Skin epidermis (tissue), 12 donors: ENCODE results near the gene GRIA3.

Experiments
- H3K27ac ChIP-seq, 21 experiments: fragments of 200-600 bp; sonication (generic) in 11 of 21; one replicate each; pipeline ENCODE4 v1.5.0; 2020; ENCODE audit warnings: mild to moderate bottlenecking in 3 of 21, inconsistent platforms in 2 of 21, moderate library complexity in 2 of 21
- H3K4me3 ChIP-seq, 7 experiments: fragments of 200-600 bp; sonication (generic) in 2 of 7; one replicate each; pipeline ENCODE4 v1.5.0; 2020; ENCODE audit warnings: inconsistent platforms in 2 of 7, mild to moderate bottlenecking in 2 of 7, moderate library complexity in 1 of 7

GRIA3 gene

DNA sequence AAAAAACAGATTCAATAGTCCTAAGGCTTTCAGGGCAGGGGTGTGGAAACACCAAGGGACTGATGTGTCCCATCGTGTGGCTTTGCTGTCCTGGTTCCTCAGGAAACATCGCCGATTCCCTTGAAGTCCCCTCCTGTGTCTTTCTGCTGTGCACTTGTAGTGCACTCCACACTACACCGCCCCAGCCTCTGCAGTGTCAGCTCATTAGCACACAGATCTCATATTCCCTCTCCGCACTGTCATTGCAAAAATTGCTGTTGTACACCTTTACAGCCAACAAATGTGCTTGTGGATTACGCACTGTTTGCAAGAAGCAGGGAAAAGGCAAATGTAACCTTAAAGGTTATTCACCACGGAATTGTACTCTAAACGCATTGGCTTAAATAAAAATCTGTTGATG is 5.3 kb downstream of the GRIA3 start:
- H3K27ac ChIP-seq: no peak overlapping the region
- H3K4me3 ChIP-seq: no peak overlapping the region

DNA sequence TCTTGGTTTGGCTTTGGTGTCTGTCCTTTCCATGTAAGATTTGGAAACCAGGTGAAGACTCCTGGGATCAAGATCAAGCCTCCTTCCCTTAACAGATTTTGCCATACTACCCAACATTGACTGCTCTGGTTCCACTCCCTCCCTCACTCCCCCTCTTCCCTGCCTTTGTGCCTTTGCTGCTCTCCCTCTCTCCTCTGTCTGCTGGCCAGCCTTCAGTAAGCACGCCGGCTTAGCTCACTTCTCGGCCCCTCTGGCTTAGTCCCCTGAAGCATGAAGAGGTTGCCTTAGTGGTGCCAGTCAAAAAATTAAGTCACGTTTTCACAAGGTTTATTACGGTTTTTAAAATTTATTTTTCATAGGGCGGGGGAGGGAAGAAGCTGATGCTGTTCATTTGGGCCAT is 6.0 kb downstream of the GRIA3 start:
- Histone ChIP-seq H3K27ac (no peak overlapping the region), H3K4me3 (no peak overlapping the region)

DNA sequence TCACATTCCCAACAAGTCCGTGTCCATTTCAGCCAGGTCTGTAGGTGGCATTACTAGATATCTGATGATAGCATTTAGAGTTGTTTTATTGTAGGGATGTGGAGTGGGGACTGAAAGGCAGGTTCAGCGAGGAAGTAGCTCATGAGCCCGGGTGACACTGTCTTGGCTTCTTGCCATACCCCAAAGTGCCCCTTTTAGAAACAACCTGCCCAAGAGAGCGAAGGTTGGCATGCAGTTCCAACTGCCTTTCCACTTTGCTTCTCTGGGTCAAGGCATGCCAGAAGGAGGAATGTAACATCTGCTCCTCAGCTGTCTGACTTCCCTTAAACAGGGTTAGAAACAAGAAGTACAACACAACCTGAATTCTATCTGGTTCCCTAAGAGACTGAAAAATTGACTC is 9.0 kb downstream of the GRIA3 start:
- H3K27ac ChIP-seq: no peak overlapping the region
- no peak overlapping the region for H3K4me3 ChIP-seq

DNA sequence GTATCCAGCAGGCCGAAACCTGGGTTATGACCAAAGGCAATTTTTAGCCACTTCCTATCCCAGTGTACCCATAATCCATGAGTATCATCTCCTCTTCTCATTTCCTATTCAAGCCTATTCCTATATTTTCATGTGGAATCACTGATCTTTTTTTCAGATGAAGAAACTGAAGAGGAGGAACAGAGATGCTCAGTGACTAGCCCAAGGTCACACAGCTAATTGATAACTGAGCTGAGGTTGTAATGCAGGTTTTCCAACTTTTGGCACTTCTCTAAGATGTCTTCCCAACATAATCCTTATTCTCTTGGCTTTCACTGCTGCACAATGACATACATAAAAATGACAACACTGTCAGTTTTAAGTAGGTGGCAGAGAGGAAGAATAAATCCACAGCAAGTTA is 15.3 kb downstream of the GRIA3 start:
- Histone ChIP-seq H3K4me3 (no peak overlapping the region), H3K27ac (no peak overlapping the region)

DNA sequence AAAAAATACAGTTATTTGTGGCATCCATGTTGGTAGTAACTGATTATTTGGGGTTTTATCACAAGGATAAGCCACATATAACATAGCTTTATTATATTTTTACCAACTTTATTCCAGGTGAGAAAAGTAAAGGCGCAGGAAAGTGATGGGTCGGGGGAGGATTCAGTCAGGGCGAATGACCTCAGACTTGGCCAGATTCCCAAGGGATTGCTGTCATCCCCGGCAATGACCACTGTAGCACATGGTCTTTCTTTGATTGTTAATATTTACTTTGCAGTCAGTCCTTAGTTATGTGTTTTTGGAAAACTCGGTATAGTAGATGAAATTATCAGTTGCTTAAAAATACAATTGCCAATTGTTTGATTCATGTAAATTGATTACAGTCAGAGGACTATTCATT is 17.6 kb downstream of the GRIA3 start:
- H3K4me3 ChIP-seq: no peak overlapping the region

DNA sequence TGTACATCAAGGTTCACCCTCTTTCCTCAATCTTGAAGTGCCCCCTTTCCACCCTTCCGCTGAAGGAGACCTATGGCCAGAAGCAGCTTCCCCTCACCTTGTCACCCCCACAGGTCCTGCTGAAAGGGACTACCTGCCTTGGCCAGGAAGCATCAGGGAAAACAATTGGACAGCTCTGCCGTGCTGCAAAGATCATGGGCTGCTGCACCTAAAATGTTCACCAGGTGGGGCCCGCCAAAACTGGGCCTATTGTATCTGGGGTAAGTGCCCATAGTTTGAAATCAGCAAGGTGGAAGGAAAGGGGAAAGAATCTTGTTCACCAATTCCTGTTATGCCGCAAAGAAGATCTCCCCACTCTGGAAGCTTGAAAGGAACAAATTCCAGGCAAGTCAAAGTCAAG is 18.4 kb downstream of the GRIA3 start:
- Histone ChIP-seq H3K4me3 (no peak overlapping the region), H3K27ac (no peak overlapping the region)

More for the DNA sequence above, 17.6 kb downstream of the GRIA3 start:
- no peak overlapping the region for H3K27ac ChIP-seq

DNA sequence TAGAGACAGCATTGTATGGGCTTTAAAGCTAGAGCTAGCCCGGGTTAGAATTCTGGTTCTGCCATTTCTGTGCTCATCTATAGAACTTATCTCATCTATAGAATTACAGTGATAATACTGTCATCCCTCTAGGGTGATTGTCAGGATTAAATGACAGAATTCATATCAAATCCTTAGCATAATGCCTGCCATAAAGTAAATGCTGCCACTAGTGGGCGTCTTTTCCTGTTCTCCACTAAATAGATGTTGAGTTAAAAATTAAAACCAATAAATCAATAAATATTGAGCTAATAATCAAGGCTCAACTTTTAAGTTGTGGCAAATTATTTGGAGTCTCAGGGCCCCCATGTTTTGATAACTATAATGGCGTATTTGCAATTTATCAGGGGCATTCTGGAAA is 19.7 kb downstream of the GRIA3 start:
- no peak overlapping the region for H3K4me3 ChIP-seq
- H3K27ac ChIP-seq: no peak overlapping the region

DNA sequence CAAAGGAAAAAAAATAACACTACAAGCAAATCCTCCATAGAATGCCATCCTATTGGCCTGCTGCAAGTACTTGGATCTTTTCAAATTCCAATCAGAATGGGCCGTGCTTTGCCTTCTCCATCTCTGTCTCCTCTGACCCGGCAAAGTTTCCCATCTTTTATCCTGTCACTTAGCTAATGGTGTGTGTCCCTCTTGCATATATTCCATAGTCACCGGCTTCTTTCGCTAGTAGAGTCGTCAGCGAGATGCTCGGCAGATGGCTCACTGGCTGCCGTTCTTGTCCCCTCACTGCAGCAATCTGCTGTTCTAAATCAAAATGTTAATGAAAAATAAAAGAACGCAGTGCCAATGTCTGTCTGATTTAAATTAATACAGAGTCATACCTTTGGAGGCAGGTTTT is 22.1 kb downstream of the GRIA3 start:
- Histone ChIP-seq H3K27ac (no peak overlapping the region), H3K4me3 (no peak overlapping the region)

DNA sequence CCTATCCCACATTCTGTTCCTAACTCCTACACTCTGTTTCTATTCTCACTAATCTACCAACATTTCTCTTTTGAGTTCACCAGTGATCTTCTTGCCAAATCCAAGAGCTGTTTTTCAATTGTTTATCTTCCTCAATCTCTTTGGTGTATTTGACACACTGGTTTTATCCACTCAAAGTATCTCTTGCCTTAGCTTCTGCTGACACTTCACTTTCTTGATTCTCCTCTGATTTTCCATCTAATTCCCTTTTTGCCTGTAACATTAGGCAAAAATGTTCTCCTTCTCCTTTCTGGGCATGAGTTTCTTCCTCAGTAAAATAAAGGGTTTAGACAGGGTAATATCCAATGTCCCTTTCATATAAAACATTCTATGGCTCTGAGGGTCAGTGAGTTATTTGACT is 26.2 kb downstream of the GRIA3 start:
- Histone ChIP-seq H3K27ac (no peak overlapping the region), H3K4me3 (no peak overlapping the region)

DNA sequence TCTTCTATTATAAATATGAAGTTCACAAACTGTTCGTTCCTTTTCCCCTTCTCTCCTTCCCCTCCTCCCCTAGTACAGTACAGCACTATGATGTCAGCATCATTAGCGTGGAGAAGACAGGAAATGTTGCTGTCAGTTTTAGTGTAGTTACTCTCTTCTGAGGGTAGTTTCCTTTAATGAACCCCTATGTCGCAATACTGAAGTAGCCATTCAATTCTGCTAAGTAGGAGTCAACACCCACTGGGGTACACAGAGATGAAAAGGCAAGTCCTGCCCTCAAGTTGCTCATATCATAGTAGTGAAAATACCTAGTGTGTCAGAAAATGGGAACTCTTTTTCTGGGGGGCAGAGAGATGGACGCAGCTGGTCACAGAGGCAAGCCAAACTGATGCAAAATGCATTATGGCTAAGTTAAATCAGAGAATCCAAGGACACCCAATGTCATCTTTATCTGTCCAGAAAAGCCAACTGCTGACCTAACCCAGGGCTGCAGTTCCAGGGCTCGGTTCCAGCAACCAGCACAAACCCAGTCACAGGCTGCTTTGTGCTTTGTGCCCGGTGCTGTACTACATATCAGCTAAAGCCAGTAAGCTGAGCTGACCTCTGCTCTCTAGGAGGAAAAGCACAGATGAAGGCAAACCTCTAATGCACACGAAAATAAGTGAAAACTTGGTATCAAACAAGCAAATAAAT is 31.5 kb downstream of the GRIA3 start:
- no peak overlapping the region for H3K27ac ChIP-seq
- H3K4me3 ChIP-seq: no peak overlapping the region

DNA sequence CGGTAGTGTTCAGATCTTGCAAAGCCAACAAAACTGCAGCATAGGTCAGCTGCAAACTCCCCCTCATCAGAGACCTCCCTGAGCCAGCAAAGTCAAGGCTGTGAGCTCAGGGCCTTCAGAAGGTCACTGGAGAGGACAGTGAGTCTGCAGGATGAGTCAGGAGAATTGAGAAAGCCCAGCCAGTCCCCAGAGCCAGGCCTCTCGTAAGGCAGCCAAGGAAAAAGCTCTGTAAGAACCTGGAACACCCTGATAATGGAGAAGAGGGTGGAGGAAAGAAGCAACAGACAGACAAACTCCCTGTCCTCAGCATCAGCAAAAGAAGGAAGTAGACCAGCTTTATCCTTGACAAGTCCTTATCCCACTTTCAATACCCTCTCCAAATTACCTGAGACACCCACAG is 33.0 kb downstream of the GRIA3 start:
- H3K27ac ChIP-seq: no peak overlapping the region

DNA sequence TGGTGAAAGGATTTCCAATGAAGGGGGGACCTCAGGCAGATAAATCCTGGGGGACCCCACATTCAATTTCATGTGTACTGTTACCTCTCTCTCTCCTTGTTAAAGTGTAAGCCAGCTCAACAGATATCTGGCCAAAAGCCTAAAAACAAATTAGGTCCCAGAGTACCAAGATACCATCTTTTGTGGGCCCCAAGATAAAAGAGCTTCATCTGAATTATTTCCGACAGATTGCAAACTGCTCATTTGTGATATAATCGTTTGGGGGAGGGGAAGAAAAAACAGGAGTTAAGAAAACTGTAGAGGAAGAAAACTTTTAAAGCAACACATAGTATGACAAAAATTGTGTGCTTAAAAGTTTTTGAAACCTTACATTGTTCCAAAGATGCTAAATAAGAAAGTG is 33.6 kb downstream of the GRIA3 start:
- Histone ChIP-seq H3K27ac (no peak overlapping the region), H3K4me3 (no peak overlapping the region)

More for the DNA sequence above, 33.0 kb downstream of the GRIA3 start:
- no peak overlapping the region for H3K4me3 ChIP-seq

DNA sequence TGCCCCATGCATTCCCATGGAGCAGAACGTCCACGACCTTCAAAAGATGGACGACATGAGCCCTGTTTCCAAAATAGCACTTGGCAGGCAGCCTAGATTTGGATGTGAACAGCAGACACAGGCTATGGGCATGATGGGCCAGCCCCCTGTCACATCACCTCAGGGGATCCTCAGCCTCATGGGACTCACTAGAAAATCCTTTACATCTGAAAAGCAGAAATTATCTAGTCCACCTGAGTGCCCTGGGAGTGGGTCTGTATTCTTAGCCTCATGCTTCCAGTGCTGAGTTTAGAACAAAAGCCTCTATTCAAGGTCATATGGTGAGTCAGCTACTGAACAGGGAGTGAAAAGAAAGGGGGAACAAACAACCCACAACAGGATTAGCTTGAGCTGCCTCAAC is 35.8 kb downstream of the GRIA3 start:
- Histone ChIP-seq H3K4me3 (no peak overlapping the region), H3K27ac (no peak overlapping the region)

DNA sequence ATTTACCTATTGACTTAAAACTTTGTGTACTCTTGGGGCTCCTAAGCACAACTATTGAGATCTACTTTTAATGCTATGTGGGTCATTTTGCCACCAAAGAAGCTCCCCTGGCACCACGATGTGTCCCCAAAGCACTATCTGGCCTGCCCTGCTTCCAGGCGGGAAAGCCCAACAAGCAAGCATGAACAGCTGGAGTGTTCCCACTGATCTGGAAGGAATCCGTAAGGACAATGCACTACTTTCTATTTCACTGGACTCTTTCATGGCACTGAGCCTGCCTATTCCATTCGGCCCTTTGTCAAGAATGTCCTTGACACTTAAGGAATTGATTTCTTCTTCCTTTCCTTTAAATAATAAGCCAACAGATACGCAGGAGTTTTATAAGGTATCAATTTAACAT is 38.8 kb downstream of the GRIA3 start:
- no peak overlapping the region for H3K27ac ChIP-seq
- no peak overlapping the region for H3K4me3 ChIP-seq

DNA sequence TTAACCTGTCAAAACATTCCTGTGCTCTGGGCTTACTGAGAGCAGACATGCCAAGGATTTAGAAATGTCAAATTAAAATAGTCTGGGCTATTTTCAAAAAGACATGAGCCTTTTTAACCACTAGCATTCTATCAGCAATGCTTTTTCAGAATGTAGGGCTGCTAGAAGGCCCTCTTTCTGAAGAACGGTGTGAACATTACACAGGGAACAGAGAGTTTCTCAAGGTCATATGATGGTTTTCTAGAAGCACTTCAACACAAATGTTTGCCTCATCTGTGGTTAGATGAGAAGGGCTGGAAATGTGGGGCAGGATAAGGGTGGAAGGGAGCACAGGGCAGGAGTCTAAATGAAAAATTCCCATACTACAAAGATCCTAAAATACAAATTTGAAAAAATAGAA is 39.3 kb downstream of the GRIA3 start:
- H3K27ac ChIP-seq: no peak overlapping the region
- no peak overlapping the region for H3K4me3 ChIP-seq

DNA sequence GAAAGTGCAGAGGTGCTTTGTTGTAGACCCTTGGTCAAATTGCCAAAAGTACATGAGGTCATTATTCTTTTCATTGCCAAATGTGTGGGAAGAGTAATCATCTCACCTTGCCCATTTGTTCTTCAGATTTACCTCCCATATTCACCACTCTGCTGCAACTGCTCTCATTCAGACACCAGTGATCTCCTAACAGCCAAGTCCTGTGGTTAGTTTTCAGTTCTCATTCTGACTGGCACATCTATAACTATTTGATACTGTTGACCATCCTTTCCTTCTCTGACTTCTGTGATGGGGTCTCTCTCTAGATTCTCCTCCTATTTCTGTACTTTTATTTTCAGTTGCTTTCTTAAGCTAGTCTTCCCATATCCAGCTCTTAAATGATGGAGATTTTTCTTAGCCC is 39.8 kb downstream of the GRIA3 start:
- Histone ChIP-seq H3K4me3 (no peak overlapping the region), H3K27ac (no peak overlapping the region)

DNA sequence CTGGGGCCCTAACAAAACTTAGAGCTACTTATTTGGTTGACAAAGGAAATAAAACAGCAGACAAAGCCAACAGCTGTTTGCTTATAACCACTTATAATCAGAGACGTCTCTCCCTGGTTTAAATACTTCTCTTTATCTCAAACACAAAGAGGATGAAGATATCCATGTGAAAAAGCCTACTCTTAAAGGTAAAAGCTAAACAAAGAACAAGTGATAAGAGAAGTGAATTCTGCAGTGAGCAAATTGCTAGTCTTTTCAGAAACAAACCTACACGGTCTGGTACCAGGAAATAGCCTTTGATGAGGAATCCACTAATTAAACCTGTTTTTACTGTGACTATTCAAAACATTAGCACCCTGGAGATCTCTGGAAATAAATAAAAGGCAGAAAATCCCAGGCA is 46.7 kb downstream of the GRIA3 start:
- H3K4me3 ChIP-seq: no peak overlapping the region
- H3K27ac ChIP-seq: no peak overlapping the region

DNA sequence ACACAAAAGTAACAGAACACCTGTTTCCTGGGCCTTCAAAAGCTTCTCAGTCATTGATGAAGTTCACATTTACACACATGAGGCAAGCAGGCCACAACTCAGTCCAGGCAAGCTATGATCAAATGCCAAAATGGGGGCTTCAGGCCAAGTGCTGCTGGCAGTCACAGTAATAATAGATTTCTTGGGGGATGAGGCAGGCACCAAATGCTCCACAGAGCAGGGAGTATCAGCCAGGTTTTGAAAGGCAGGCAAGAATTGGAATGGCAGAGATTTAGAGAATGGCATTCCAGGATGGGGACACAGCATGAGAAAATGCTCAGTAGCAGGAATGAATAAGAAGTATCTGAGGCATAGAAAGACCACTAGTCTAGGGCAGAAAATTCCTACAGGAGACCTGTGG is 52.8 kb downstream of the GRIA3 start:
- H3K27ac ChIP-seq: no peak overlapping the region

DNA sequence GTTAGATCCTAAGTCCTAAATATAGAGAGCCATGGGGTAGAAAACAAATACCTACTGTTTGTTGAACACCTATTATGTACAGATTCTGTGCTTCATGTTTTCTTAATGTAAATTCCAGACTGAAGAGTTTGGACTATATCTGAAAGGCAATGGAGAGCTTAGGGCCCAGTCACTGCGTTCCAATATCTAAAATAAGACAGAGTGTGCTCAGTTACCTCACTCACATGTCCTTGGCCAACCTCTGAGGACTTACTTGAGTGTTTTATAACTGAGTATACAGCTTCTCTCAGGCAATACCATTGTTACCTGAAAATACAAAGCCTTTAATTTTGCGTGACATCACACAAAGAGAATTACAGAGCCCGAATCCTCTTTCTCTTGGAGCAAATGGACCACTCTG is 53.2 kb downstream of the GRIA3 start:
- no peak overlapping the region for H3K4me3 ChIP-seq

More for the DNA sequence above, 52.8 kb downstream of the GRIA3 start:
- H3K4me3 ChIP-seq: no peak overlapping the region

DNA sequence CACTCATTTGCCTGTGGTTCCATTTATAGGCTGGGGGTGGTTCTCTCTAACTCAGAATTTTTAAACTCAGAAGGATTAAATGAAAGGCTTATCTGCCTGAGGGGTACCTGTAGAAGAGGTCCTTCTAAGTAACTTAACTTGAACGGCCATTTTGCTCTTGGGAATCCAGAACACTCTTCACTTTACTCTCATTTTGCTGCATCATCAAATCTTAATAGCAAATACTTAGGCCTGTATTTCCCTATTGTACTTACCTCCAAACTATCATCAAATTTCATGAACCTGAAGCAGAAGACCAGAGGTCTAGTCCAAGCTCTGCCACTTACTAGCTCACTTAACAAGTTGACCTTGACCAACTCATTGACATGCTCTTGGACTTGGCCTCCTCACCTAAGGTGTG is 70.4 kb downstream of the GRIA3 start:
- Histone ChIP-seq H3K27ac (no peak overlapping the region), H3K4me3 (no peak overlapping the region)

More for the DNA sequence above, 53.2 kb downstream of the GRIA3 start:
- no peak overlapping the region for H3K27ac ChIP-seq

DNA sequence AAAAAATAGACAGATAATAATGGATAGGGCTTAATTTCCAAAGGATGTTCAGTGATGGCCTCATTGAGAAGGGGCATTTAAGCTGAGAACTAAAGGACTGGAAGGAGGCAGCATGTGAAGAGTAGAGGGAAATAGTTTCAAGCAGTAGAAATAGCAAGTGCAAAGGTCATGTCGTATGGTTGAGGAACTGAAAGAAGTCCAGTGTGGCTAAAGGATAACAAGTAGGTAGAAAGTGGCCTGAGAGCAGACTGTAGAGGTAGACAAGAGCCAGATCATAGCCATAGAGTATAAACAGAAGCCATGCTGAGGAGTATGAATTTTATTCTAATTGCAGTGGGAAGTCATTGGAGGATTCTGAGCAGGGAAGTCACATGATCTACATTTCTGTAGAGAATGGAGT is 72.3 kb downstream of the GRIA3 start:
- no peak overlapping the region for H3K27ac ChIP-seq
- H3K4me3 ChIP-seq: no peak overlapping the region

DNA sequence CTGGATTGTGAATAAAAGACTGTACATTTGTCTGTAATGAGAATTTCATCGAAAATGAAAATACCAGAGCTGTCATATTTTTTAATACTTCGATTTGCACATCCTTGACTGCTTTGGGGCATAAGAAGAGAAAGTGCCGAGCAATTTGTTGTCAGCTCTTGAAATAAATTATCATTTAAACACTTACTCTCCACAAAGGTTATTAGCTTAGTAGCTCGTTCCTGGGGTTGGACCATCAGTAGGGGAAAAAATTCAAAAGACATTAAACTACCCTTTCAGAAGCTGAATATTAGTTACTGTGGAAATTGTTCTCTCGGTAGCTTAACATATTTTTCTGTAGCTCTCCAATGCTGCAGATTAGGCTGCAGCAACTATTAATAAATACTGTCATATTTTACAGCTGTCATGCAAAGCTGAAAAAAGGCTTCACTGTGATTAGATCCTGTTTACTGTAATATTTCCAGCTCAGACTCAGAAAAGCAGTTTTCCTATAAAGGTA is 76.9 kb downstream of the GRIA3 start:
- Histone ChIP-seq H3K27ac (no peak overlapping the region), H3K4me3 (no peak overlapping the region)
